ENCODE measurements around the gene NNAT. TPM values are rescaled to one million over a fixed set of nuclear protein-coding genes. Genes with fewer than 3 reads are reported as not detected.

The NNAT gene
- polyA plus RNA-seq, 1 donor from 2014 or later, result 996 TPM

- Histone ChIP-seq H3K9ac (ENCODE audit: low read length) (no peak overlapping the region), H4K20me1 (ENCODE audit: insufficient read depth) (no peaks in the 10 kb centered on the region), H2AFZ (ENCODE audit: low read depth, low read length) (no peak overlapping the region), H3K79me2 (replicated peaks; ENCODE audit: insufficient read depth, low read length) (no peaks in the 10 kb centered on the region), H3K4me3 (ENCODE audit: low read length) (no peak overlapping the region), H3K9me3 (ENCODE audit: low read length) (no peaks in the 10 kb centered on the region), H3K27ac (ENCODE audit: low read length) (no peak overlapping the region), H3K27me3 (ENCODE audit: insufficient read depth, low read depth, low read length) (no peaks in the 10 kb centered on the region), H3K36me3 (ENCODE audit: insufficient read depth, low read length) (no peaks in the 10 kb centered on the region), H3K9me2 (ENCODE audit: insufficient read depth, low read length) (no peaks in the 10 kb centered on the region), H3F3A (ENCODE audit: insufficient read depth, low read length, poor library complexity, severe bottlenecking) (no peaks in the 10 kb centered on the region), H3K4me2 (ENCODE audit: low read length) (no peak overlapping the region)
- TF ChIP-seq EP300 (conservative IDR thresholded peaks at IDR 0.05; ENCODE audit: poor library complexity, severe bottlenecking) (no peak), EZH2 (IDR thresholded peaks at IDR 0.05; ENCODE audit: borderline replicate concordance, insufficient read depth, low read length, poor library complexity, severe bottlenecking) (no peak), SMC3 (conservative IDR thresholded peaks at IDR 0.05; ENCODE audit: poor library complexity) (no peak), RAD21 (conservative IDR thresholded peaks at IDR 0.05) (no peak), TAF1 (IDR thresholded peaks at IDR 0.05; ENCODE audit: low read depth) (no peak), MXI1 (conservative IDR thresholded peaks at IDR 0.05; ENCODE audit: poor library complexity, severe bottlenecking) (no peak), CTCF (IDR thresholded peaks at IDR 0.05; ENCODE audit: poor library complexity, severe bottlenecking) (no peak), REST (IDR thresholded peaks at IDR 0.05; ENCODE audit: borderline replicate concordance) (no peak), POLR2AphosphoS5 (IDR thresholded peaks at IDR 0.05) (no peak)
Measured at GRCh38 chr20:37501940-37502339, 19.1 kb upstream of the NNAT start.

GRCh38 chr20:37502654-37503053 is 18.4 kb upstream of the NNAT start:
- Histone ChIP-seq H3K36me3 (ENCODE audit: insufficient read depth, low read length) (no peaks in the 10 kb centered on the region), H3K27me3 (ENCODE audit: insufficient read depth, low read depth, low read length) (no peaks in the 10 kb centered on the region), H3K9ac (ENCODE audit: low read length) (no peak overlapping the region), H3K79me2 (replicated peaks; ENCODE audit: insufficient read depth, low read length) (no peaks in the 10 kb centered on the region), H3K27ac (ENCODE audit: low read length) (no peak overlapping the region), H3K9me2 (ENCODE audit: insufficient read depth, low read length) (no peaks in the 10 kb centered on the region), H4K20me1 (ENCODE audit: insufficient read depth) (no peaks in the 10 kb centered on the region), H3F3A (ENCODE audit: insufficient read depth, low read length, poor library complexity, severe bottlenecking) (no peaks in the 10 kb centered on the region), H3K4me2 (ENCODE audit: low read length) (no peak overlapping the region), H2AFZ (ENCODE audit: low read depth, low read length) (no peak overlapping the region), H3K4me3 (ENCODE audit: low read length) (no peak overlapping the region), H3K9me3 (ENCODE audit: low read length) (no peaks in the 10 kb centered on the region)
- TF ChIP-seq REST (IDR thresholded peaks at IDR 0.05; ENCODE audit: borderline replicate concordance), result no peak
- no peak for TF ChIP-seq TAF1 (IDR thresholded peaks at IDR 0.05; ENCODE audit: low read depth)
- TF ChIP-seq MXI1 (conservative IDR thresholded peaks at IDR 0.05; ENCODE audit: poor library complexity, severe bottlenecking), result no peak
- no peak for TF ChIP-seq CTCF (IDR thresholded peaks at IDR 0.05; ENCODE audit: poor library complexity, severe bottlenecking)
- TF ChIP-seq POLR2AphosphoS5 (IDR thresholded peaks at IDR 0.05), result no peak
- TF ChIP-seq EZH2 (IDR thresholded peaks at IDR 0.05; ENCODE audit: borderline replicate concordance, insufficient read depth, low read length, poor library complexity, severe bottlenecking), result no peak
- TF ChIP-seq EP300 (conservative IDR thresholded peaks at IDR 0.05; ENCODE audit: poor library complexity, severe bottlenecking), result no peak
- TF ChIP-seq RAD21 (conservative IDR thresholded peaks at IDR 0.05), result no peak
- TF ChIP-seq SMC3 (conservative IDR thresholded peaks at IDR 0.05; ENCODE audit: poor library complexity), result no peak

Data from neural cell (in vitro differentiated cells).